Mucosa of rectum (tissue), 2 donors: ENCODE data around the gene CREG1.
"Not testable (repeated sequence)": the region's sequence is repeated elsewhere in the genome, so short reads cannot be mapped to it uniquely, and the experiment has no call there.

Experiments used
- H3K27ac ChIP-seq, 2 donors: one replicate each; pipeline ENCODE4 v1.7.0; 2013; ENCODE audit warnings: inconsistent platforms in 2 of 2, low read depth in 2 of 2, low read length in 2 of 2
- H3K27me3 ChIP-seq, 2 donors: one replicate each; pipeline ENCODE4 v1.7.0; 2013; ENCODE audit warnings: low read length in 2 of 2; ENCODE audit not compliant: control insufficient read depth in 2 of 2, insufficient read depth in 2 of 2
- H3K36me3 ChIP-seq, 2 donors: one replicate each; pipeline ENCODE4 v1.7.0; 2013; ENCODE audit warnings: low read length in 2 of 2; ENCODE audit not compliant: control insufficient read depth in 2 of 2, insufficient read depth in 2 of 2
- H3K4me1 ChIP-seq, 2 donors: one replicate each; pipeline ENCODE4 v1.7.0; 2013; ENCODE audit warnings: low read length in 2 of 2, mild to moderate bottlenecking in 1 of 2; ENCODE audit not compliant: control insufficient read depth in 2 of 2, insufficient read depth in 2 of 2
- H3K4me3 ChIP-seq, 2 donors: one replicate each; pipeline ENCODE4 v1.7.0; 2013; ENCODE audit warnings: low read length in 2 of 2
- H3K9ac ChIP-seq, 2 donors: one replicate each; pipeline ENCODE4 v1.7.0; 2013; ENCODE audit warnings: low read length in 2 of 2, low read depth in 1 of 2, mild to moderate bottlenecking in 1 of 2
- H3K9me3 ChIP-seq, 2 donors: one replicate each; pipeline ENCODE4 v1.7.0; 2013; ENCODE audit warnings: low read length in 2 of 2; ENCODE audit not compliant: control insufficient read depth in 2 of 2
- donor health status: healthy.
- donor health status: Normal muscosa, but diverticular disease.

CREG1 gene

DNA sequence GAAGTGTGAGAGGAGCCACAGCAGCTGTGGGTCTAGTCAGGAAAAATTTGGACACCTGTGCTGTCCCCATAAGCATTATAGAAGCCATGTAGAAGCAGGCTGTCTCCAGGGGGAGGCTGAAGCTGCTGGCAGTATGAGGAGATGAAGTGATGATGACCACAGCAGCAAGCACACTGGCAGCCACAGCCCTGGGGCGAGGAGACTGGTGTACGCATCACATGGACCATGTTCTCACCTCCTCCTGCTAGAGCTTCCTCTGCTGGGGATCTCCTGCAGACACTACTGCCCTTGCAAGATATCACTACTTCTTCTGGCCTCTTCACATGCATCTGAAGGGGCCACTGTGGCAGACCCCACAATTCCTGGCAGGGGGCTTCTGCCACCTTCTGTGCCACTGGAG is 33.8 kb upstream of the CREG1 start:
- Histone ChIP-seq H3K36me3 (no peaks in the 10 kb centered on the region), H3K4me3 (no peak overlapping the region)

DNA sequence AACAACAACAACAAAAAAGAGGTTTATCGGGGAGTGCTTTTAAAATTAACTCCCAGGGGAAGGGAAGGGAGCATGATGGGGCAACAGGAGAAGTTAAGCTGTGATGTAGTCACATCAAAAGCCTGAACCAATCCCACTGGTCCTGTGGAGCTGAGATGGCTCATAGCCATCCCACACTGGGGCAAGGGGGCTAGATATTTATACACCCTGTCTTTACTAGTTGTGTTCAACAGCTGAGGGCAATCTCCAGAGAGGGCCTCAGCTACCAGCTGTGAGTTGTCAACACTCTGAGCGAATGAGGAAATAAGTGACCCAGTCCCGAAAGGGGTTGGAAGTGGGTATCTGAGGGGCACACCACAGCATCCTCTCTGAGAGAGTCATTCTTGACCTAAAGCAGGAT is 31.0 kb upstream of the CREG1 start:
- no peaks in the 10 kb centered on the region for H3K36me3 ChIP-seq
- no peaks in the 10 kb centered on the region for H3K27me3 ChIP-seq
- no peak overlapping the region for H3K9ac ChIP-seq
- no peaks in the 10 kb centered on the region for H3K4me1 ChIP-seq
- no peak overlapping the region for H3K4me3 ChIP-seq
- H3K9me3 ChIP-seq = no peaks in the 10 kb centered on the region
- H3K27ac ChIP-seq = no peak overlapping the region

More for the DNA sequence above, 33.8 kb upstream of the CREG1 start:
- Histone ChIP-seq H3K27ac (no peak overlapping the region), H3K27me3 (no peaks in the 10 kb centered on the region), H3K9me3 (no peaks in the 10 kb centered on the region), H3K9ac (no peak overlapping the region), H3K4me1 (no peaks in the 10 kb centered on the region)

DNA sequence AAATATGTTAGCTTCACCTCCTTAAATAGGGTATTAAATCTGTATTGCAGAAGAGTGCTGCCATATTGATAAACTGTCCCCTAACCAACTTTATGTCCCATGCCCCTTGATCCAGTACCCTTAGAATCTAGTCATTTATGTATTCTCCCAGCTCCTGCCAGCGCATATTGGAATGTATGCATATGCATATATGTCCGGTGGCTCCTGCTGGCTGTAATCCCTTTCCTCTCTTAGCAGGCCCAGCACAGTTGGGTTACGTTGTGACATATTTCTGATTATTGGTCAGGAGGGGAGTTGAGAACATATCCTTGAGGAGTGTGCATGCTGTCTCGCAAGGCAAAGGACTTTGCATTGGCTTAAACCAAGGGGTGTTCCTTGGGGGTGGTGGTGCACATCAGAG is 29.2 kb upstream of the CREG1 start:
- H3K4me3 ChIP-seq = no peak overlapping the region
- no peak overlapping the region for H3K27ac ChIP-seq
- H3K27me3 ChIP-seq = no peaks in the 10 kb centered on the region
- H3K9me3 ChIP-seq = no peaks in the 10 kb centered on the region
- H3K36me3 ChIP-seq = no peaks in the 10 kb centered on the region
- no peak overlapping the region for H3K9ac ChIP-seq
- no peaks in the 10 kb centered on the region for H3K4me1 ChIP-seq

DNA sequence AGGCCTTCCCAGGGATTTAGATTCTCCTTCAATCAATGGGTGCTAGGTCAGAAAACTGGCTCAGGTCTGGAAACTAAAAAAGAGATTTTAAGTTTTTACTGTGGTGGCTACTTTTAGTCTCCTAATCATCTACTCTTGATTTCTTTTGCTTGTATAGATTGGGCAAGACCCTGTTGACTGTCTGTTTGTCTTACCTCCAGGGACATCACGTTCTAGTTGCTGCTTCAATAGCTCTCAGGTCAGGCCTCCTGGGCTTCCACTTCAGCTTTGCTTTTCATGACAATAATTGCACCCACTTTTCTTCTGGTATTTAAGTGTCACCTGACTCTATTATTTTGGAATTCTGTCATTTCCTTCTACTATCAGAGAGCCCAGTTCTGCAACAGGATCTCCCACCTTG is 28.5 kb upstream of the CREG1 start:
- no peaks in the 10 kb centered on the region for H3K36me3 ChIP-seq
- H3K9me3 ChIP-seq = no peaks in the 10 kb centered on the region
- H3K27me3 ChIP-seq = no peaks in the 10 kb centered on the region
- H3K4me1 ChIP-seq = no peaks in the 10 kb centered on the region
- H3K27ac ChIP-seq = no peak overlapping the region
- no peak overlapping the region for H3K9ac ChIP-seq
- no peak overlapping the region for H3K4me3 ChIP-seq

DNA sequence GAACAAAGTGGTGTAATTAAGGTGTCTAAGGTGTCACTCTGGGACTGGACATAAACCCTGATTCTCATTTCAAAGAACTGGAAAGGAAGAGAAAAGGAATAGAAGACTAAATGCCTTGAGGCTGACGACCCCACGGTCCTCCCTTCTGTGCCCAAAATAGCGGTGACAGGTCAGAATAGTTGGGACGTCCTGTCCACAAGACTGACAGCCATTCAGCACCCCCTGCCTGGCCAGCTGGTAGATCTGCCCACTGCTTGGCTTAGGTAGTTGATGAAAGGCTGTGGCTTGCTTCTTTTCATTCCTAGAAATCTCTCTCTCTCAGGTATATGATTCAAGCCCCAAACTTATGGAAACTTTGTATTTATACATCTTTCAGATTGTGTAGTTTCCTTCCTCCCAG is 26.4 kb upstream of the CREG1 start:
- no peaks in the 10 kb centered on the region for H3K9me3 ChIP-seq
- no peak overlapping the region for H3K27ac ChIP-seq
- no peaks in the 10 kb centered on the region for H3K36me3 ChIP-seq
- no peaks in the 10 kb centered on the region for H3K27me3 ChIP-seq
- no peaks in the 10 kb centered on the region for H3K4me1 ChIP-seq
- H3K4me3 ChIP-seq = no peak overlapping the region
- no peak overlapping the region for H3K9ac ChIP-seq

DNA sequence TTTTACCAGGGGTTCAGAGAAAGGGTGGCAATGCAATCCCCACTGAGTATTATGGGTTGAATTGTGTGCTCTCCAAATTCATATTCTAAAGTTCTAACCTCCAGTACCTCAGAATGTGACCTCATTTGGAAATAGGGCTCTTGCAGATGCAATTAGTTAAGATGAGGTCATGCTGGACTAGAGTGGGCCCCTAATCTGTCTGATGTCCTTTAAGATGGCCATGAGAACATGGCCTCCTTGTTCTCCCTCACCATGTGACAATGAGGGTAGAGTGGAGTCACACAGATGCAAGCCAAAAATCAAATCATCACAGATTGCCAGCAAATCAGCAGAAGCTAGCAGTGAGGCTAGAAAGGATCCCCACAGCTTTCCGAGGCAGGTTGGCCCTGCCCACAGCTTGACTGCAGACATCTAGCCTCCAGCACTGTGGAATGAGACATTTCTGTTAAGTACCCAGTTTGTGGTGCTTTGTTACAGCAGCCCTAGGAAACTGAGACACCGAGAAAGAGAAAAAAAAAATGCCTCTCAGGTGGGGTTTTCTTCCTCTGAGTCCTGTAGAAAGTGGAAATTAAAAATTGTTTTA is 25.5 kb upstream of the CREG1 start:
- Histone ChIP-seq H3K36me3 (no peaks in the 10 kb centered on the region), H3K9ac (no peak overlapping the region), H3K4me3 (no peak overlapping the region), H3K27me3 (no peaks in the 10 kb centered on the region), H3K27ac (no peak overlapping the region), H3K9me3 (no peaks in the 10 kb centered on the region), H3K4me1 (no peaks in the 10 kb centered on the region)

DNA sequence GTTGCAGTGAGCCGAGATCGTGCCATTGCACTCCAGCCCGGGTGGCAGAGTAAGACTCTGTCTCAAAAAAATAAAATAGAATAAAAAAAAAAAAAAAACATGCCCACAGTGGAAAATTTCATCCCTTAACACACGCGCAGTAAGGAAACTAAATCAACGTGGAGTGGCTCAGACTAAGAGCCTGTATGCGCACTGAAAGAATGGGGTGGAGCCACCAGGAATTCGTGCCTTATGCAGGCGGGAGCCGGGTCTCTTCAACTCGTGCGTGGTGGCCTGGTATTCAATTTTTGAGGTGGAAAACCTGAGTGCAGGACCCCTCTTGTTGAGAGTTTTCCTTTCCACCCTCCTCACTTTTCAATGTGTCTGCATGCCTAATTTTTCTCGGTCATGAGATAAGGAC is 22.1 kb upstream of the CREG1 start:
- no peaks in the 10 kb centered on the region for H3K4me1 ChIP-seq

DNA sequence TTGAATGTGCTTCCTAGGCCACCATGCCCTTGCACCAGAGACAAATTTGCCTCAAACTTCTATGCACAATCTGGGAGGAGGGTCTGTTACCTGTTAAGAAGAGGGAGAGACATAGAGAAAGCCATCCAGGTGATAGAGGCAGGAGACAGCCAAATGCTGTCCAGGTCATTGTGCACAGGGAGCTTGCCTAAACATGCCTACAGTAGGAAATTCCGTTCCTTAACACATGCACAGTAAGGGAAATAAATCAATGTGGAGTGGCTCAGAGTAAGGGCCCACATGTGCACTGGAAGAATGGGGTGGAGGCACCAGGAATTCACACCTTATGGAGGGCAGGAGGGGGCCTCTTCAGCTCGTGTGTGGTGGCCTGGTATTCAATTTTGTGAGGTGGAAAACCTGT is 19.5 kb upstream of the CREG1 start:
- H3K36me3 ChIP-seq = no peaks in the 10 kb centered on the region
- no peak overlapping the region for H3K4me3 ChIP-seq
- H3K9ac ChIP-seq = no peak overlapping the region
- H3K27ac ChIP-seq = no peak overlapping the region
- no peaks in the 10 kb centered on the region for H3K4me1 ChIP-seq
- H3K9me3 ChIP-seq = no peaks in the 10 kb centered on the region
- H3K27me3 ChIP-seq = no peaks in the 10 kb centered on the region

More for the DNA sequence above, 22.1 kb upstream of the CREG1 start:
- H3K27me3 ChIP-seq = no peaks in the 10 kb centered on the region
- H3K4me3 ChIP-seq = no peak overlapping the region
- no peak overlapping the region for H3K27ac ChIP-seq
- no peak overlapping the region for H3K9ac ChIP-seq
- H3K9me3 ChIP-seq = no peaks in the 10 kb centered on the region
- H3K36me3 ChIP-seq = no peaks in the 10 kb centered on the region

DNA sequence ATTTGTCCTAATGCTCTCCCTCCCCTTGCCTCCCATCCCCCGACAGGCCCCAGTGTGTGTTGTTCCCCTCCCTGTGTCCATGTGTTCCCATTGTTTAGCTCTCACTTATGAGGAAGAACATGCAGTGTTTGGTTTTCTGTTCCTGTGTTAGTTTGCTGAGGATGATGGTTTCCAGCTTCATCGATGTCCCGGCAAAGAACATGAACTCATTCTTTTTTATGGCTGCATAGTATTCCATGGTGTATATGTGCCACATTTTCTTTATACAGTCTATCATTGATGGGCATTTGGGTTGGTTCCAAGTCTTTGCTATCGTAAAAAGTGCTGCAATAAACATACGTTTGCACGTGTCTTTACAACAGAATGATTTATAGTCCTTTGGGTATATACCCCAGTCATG is 17.1 kb upstream of the CREG1 start:
- H3K27ac ChIP-seq, H3K4me3 ChIP-seq, H3K4me1 ChIP-seq, H3K9ac ChIP-seq, H3K27me3 ChIP-seq, H3K9me3 ChIP-seq, H3K36me3 ChIP-seq: not testable (repeated sequence)

DNA sequence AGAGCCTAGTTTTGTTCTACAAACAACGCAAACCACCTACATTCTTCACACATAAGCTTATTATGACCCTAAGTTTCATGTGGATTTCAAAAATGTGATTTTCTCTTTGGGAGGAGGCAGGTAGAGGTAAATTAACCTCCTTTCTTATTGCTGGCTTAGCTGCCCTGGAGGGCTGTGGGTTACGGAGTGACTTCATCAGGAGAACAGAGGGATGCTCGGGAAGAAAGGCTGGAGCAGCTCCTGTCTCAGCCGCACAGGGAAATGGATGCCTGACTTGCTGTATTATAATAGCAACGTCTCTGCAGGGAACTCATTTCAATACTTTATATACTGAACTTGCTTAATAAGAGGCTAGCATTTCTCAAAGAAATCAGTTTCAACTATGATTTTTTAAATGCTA is 14.1 kb upstream of the CREG1 start:
- no peaks in the 10 kb centered on the region for H3K9me3 ChIP-seq
- H3K9ac ChIP-seq = no peak overlapping the region
- H3K36me3 ChIP-seq = no peaks in the 10 kb centered on the region

DNA sequence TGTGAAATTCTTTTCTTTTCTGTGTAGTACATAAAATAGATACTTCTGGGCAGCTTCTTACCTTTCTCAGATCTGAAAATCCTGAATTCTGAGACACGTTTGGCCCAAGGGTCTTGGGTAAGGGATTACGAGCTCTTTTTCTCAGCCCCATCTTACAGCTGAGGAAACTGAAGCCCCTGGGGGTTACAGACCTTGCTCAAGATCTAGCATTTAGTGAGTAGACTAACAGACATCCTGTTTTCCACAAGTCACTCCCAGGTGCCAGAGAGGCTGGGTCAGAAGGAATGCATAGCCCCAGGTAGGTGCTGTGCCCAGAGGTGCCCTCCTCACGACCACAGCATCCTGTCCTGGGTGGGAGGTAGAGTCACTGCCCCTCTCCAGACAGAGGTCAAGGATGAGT is 13.2 kb upstream of the CREG1 start:
- Histone ChIP-seq H3K27ac (no peak overlapping the region), H3K36me3 (no peaks in the 10 kb centered on the region), H3K27me3 (no peaks in the 10 kb centered on the region), H3K9ac (no peak overlapping the region), H3K9me3 (no peaks in the 10 kb centered on the region), H3K4me1 (no peaks in the 10 kb centered on the region), H3K4me3 (no peak overlapping the region)

More for the DNA sequence above, 14.1 kb upstream of the CREG1 start:
- no peaks in the 10 kb centered on the region for H3K27me3 ChIP-seq
- H3K4me3 ChIP-seq = no peak overlapping the region
- no peak overlapping the region for H3K27ac ChIP-seq
- H3K4me1 ChIP-seq = no peaks in the 10 kb centered on the region
